GM21619 (cell line): ENCODE results near the gene LHPP.

Source experiments
- ATAC-seq: cut with Tn5 transposase; IDR thresholded peaks from one replicate; pipeline ENCODE4 v1.9.1; 2021; ENCODE audit not compliant: unreplicated experiment

Gene LHPP

GRCh38 chr10:124520558-124521428 is 59.2 kb downstream of the LHPP start:
- no peak for ATAC-seq

GRCh38 chr10:124521429-124521871 is 59.8 kb downstream of the LHPP start:
- no peak for ATAC-seq

- no peak for ATAC-seq
These were observed 60.7 kb downstream of the LHPP start for GRCh38 chr10:124522131-124522932.

GRCh38 chr10:124522933-124523871 is 61.6 kb downstream of the LHPP start:
- ATAC-seq: no peak

GRCh38 chr10:124523901-124524300 is 62.3 kb downstream of the LHPP start:
- ATAC-seq: no peak

- no peak for ATAC-seq
These were observed 63.5 kb downstream of the LHPP start for GRCh38 chr10:124524991-124525653.

- no peak for ATAC-seq
These were observed 64.4 kb downstream of the LHPP start for GRCh38 chr10:124525751-124526600.

- no peak for ATAC-seq
These were observed 65.1 kb downstream of the LHPP start for GRCh38 chr10:124526621-124527267.

GRCh38 chr10:124527874-124528395 is 66.3 kb downstream of the LHPP start:
- no peak for ATAC-seq

- peak; percentile 17 for ATAC-seq
These were observed 68.1 kb downstream of the LHPP start for GRCh38 chr10:124529661-124530214.

GRCh38 chr10:124530215-124530665 is 68.6 kb downstream of the LHPP start:
- ATAC-seq: peak; percentile 93

GRCh38 chr10:124530816-124531215 is 69.2 kb downstream of the LHPP start:
- ATAC-seq: no peak

- ATAC-seq: no peak
These were observed 70.6 kb downstream of the LHPP start for GRCh38 chr10:124532106-124532641.

- no peak for ATAC-seq
These were observed 71.2 kb downstream of the LHPP start for GRCh38 chr10:124532788-124533187.

- no peak for ATAC-seq
These were observed 71.6 kb downstream of the LHPP start for GRCh38 chr10:124533266-124533665.

- ATAC-seq: no peak
These were observed 72.7 kb downstream of the LHPP start for GRCh38 chr10:124534231-124534798.

- ATAC-seq: no peak
These were observed 73.4 kb downstream of the LHPP start for GRCh38 chr10:124534826-124535601.
